Body of pancreas (tissue), 4 donors: ENCODE data around the gene ROR1.

ENCODE experiments used
- CTCF ChIP-seq, 7 experiments: fragments of 450-650 bp in 4 of 7; fragments of 200-600 bp in 3 of 7; sonication (generic) in 3 of 7; IDR thresholded peaks; one replicate each; pipeline ENCODE4 v1.5.1; 2016 to 2019; ENCODE audit warnings: antibody characterized with exemption in 7 of 7
- POLR2A ChIP-seq, 3 donors: fragments of 450-650 bp; IDR thresholded peaks; one replicate each; pipeline ENCODE4 v1.6.1; 2016; ENCODE audit warnings: antibody characterized with exemption in 3 of 3, mild to moderate bottlenecking in 2 of 3

- TF ChIP-seq CTCF (IDR thresholded peaks at IDR 0.05) (no peak), POLR2A (IDR thresholded peaks at IDR 0.05) (no peak)
Measured at GRCh38 chr1:64199154-64199553, 425.3 kb downstream of the ROR1 start.
